ENCODE measurements around the gene SHROOM1.
"Not testable (repeated sequence)": the region's sequence is repeated elsewhere in the genome, so short reads cannot be mapped to it uniquely, and the experiment has no call there.

The SHROOM1 gene

DNA sequence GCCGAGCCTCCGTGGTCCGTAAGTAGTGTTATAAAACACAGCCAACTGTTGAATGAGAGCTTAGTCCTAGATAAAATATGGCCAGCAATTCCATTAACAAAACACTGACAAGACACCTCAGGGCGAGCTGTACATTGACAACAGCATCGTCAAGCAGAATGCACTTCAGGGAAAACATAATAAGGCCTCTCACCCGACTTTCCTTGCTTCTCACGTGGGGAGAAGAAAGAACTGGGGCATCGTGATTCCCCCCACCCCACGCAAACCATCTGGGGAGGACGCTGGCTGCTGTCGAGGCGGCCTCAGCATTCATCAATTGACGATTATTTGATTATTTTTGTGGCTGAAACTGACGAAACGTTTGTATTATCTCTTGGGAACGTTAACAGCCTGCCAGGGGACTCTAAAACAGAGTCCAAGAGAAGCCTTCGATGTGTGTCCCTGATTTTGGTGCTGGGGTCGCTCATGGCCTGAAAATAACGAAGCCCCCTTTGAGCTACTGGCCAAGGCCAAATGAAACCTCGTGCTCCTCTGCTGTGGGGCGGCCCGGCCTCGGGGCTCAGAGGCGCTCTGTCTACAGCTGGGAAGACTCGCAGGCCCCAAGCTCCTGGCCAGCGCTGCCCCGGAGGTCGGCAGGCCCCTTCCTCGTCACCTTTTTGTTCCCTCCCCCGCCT is 35.4 kb upstream of the SHROOM1 start:
- TF ChIP-seq, protein P1, sequence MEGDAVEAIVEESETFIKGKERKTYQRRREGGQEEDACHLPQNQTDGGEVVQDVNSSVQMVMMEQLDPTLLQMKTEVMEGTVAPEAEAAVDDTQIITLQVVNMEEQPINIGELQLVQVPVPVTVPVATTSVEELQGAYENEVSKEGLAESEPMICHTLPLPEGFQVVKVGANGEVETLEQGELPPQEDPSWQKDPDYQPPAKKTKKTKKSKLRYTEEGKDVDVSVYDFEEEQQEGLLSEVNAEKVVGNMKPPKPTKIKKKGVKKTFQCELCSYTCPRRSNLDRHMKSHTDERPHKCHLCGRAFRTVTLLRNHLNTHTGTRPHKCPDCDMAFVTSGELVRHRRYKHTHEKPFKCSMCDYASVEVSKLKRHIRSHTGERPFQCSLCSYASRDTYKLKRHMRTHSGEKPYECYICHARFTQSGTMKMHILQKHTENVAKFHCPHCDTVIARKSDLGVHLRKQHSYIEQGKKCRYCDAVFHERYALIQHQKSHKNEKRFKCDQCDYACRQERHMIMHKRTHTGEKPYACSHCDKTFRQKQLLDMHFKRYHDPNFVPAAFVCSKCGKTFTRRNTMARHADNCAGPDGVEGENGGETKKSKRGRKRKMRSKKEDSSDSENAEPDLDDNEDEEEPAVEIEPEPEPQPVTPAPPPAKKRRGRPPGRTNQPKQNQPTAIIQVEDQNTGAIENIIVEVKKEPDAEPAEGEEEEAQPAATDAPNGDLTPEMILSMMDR (conservative IDR thresholded peaks at IDR 0.05; ENCODE audit: low read depth, low read length) = no peak
- DNase-seq (ENCODE audit: low read depth) = no peak
- H3K4me3 ChIP-seq (ENCODE audit: low read depth, low read length) = peak overlapping the region; percentile 95

DNA sequence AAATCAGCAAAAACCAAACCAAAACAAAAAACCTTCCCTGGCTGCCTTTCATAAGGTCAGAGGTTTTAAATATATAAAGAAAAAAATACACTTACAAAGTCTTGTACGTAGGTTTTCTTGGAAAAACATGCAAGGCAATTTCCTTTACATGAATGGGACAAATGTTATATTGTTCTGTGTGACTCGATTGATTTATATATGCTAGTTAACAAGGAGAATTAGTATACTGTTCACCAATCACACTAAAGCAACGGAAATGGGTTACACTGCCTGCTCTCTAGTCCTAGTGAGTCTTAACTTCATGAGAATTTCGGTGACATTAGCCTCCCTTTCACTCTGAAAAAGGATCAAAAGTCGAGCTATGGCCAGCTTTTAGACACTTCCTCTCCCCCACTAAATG is 30.3 kb upstream of the SHROOM1 start:
- H3K4me3 ChIP-seq (ENCODE audit: low read depth, low read length) = no peak overlapping the region
- DNase-seq (ENCODE audit: low read depth) = no peak
- TF ChIP-seq, protein P1 (conservative IDR thresholded peaks at IDR 0.05; ENCODE audit: low read depth, low read length) = no peak

DNA sequence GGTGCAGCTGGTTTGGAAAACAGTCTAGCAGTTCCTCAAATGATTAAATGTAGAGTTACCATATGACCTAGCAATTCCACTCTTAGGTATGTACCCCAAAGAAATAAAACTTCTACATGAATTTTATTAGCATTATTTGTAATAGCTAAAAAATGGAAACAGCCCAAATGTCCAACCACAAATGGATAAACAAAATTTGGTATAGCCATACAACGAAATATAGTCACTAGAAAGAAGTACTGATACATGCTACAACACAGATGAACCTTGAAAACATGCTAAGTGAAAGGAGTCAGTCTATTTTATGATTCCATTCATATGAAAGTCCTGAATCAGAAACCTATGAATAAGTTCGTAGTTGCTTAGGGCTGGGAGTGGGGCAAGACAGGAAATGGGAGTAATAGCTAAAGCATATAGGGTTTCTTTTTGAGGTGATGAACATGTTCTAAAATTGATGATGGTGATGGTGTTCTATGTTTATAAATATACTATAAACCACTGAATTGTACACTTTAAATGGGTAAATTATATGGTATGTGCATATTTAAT is 29.5 kb upstream of the SHROOM1 start:
- TF ChIP-seq, protein P1 (conservative IDR thresholded peaks at IDR 0.05; ENCODE audit: low read depth, low read length) = no peak
- H3K4me3 ChIP-seq (ENCODE audit: low read depth, low read length) = no peak overlapping the region
- no peak for DNase-seq (ENCODE audit: low read depth)

DNA sequence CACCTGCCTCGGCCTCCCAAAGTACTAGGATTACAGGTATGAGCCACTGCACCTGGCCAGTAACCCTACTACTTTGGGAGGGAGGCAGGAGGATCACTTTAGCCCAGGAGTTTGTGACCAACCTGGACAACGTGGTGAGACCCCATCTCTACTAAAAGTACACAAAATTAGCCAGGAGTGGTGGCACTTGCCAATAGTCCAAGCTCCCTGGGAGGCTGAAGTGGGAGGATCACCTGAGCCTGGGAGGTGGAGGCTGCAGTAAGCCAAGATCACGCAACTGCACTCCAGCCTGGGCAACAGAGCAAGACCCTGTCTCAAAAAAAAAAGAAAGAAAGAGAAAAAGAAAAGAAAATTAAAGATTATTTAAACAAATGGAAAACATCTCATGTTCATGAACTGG is 25.6 kb upstream of the SHROOM1 start:
- TF ChIP-seq, protein P1 (conservative IDR thresholded peaks at IDR 0.05; ENCODE audit: low read depth, low read length) = no peak
- H3K4me3 ChIP-seq (ENCODE audit: low read depth, low read length) = no peak overlapping the region
- DNase-seq (ENCODE audit: low read depth) = no peak

DNA sequence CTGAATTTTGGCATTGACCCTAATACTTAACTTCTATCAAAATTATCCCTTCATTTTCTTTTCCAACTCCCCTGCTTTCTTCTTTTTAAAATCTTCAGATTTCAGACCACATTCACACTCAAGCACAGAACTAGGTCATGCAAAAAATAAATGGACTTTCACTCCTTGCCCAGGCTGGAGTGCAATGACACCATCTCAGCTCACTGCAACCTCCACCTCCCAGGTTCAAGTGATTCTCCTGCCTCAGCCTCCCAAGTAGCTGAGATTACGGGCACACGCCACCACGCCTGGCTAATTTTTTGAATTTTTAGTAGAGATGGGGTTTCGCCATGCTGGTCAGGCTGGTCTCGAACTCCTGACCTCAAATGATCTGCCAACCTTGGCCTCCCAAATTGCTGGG is 24.5 kb upstream of the SHROOM1 start:
- H3K4me3 ChIP-seq (ENCODE audit: low read depth, low read length); DNase-seq (ENCODE audit: low read depth): not testable (repeated sequence)

DNA sequence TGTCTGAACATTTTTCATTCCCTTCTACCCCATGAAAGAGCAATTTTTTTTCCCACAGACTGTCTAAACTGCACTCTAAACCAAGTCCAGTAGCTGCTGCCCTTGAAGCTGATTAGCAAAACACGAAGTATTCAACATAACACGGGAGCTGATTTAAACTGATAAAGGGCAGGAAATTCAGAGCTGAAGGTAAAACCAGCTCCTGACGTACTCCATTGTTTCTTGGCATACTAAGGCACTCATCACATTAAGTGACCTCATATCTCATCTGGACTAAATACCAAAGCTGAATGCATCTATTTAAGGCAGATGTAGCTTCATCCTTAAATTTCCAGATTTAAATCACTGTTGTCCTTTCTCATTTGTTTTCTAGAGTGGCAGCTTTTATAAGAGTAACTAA is 23.9 kb upstream of the SHROOM1 start:
- TF ChIP-seq, protein P1 (conservative IDR thresholded peaks at IDR 0.05; ENCODE audit: low read depth, low read length) = no peak
- no peak for DNase-seq (ENCODE audit: low read depth)

DNA sequence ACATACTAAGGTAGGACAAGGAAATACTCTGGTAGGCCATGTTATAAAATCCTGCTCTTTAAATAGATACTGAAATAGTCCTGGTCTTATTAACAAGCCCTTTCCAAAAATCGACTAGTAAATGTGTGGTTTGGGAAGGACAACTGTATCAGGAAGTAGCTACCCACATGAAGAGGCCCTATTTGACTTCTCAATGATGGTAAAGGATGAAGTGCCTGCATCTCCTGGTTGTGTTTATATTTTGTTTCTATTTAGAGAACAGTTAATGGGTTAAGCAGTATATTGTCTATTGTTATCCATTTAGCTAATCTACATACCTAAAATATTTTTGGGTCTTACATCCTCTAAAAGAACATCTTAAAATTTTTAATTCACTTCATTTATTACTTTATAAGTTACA is 23.3 kb upstream of the SHROOM1 start:
- TF ChIP-seq, protein P1 (conservative IDR thresholded peaks at IDR 0.05; ENCODE audit: low read depth, low read length) = no peak
- no peak overlapping the region for H3K4me3 ChIP-seq (ENCODE audit: low read depth, low read length)
- no peak for DNase-seq (ENCODE audit: low read depth)

More for the DNA sequence above, 23.9 kb upstream of the SHROOM1 start:
- no peak overlapping the region for H3K4me3 ChIP-seq (ENCODE audit: low read depth, low read length)

All from choroid plexus epithelial cell (primary cell).